NCI-H446 (cell line): ENCODE data around the gene STX7.

ENCODE experiments used
- DNase-seq, 2 experiments: peaks; one replicate each; lab custom pipeline; 2025; lab: John Stamatoyannopoulos, UW

Gene STX7

DNA sequence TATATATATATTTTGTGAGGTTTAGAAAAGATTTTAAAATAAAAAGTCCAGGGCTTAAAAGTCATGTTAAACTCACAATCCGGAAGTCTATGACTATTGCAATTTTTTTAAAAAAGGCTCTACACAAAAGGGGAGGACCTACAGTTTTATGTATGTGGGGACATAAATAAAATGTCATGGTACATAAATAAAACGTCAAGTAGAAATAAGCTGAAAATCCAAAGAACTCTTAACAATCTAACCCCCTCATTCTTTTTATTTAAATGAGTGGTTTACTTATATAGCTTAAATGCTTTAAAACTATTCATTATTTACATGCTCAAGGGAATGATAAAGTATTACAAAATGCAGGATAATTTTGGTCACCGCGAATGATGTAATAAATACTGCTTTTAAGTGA, 36.2 kb downstream of the STX7 start:
- no peak for DNase-seq

DNA sequence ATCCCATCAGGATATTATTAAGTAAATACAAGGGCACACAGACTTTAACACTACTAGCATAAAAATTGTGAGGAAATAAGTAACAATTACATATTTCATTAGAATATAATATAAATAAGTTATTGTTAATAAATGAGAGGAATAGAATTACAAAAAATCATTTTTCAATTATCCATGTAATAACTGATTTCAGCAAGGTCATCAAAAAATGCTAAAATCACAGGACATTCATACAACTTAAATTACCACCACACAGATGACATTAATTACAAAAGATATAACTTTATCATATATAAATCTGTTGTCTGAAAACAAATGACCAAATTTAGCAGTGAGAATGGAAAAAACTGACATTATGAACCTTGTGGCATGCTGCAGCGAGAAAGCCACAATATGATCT, 37.0 kb downstream of the STX7 start:
- DNase-seq, result no peak

DNA sequence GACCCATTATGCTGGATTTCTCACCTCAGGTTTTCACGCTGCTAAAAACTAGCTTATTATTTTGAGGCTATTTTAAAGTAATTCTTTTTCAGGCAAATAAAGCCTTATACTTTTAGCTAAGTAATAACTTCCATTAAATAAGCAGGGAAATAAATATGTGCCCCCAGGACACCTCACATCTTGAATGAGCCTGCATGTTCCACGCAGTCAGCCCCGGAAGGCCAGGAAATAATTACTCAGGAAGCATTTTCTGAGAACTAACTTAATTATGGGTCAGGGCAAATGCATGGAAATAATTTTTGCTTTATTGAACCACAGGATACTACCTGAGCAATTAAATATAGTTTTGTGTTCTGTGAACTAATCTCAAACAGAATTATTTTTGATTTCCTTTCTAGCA, 41.1 kb downstream of the STX7 start:
- DNase-seq, result no peak

DNA sequence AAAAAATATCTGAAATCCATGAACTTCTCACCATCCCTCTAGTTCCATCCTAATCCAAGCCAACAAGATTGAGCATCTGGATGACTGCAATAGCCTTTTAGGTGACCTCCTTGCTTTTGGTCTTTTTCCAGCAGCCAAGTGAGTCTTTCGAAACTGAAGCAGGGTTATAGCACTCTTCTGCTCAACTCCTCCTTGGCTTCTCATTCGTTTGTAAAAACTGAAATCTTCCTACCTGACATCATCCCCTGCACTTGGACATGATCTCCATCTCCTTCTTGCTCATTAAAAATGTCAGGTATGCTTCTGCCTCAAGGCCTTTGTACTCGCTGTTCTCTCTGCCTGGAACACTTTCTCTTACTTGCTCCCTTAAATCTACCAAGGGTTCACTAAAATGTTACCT, 46.0 kb downstream of the STX7 start:
- no peak for DNase-seq

DNA sequence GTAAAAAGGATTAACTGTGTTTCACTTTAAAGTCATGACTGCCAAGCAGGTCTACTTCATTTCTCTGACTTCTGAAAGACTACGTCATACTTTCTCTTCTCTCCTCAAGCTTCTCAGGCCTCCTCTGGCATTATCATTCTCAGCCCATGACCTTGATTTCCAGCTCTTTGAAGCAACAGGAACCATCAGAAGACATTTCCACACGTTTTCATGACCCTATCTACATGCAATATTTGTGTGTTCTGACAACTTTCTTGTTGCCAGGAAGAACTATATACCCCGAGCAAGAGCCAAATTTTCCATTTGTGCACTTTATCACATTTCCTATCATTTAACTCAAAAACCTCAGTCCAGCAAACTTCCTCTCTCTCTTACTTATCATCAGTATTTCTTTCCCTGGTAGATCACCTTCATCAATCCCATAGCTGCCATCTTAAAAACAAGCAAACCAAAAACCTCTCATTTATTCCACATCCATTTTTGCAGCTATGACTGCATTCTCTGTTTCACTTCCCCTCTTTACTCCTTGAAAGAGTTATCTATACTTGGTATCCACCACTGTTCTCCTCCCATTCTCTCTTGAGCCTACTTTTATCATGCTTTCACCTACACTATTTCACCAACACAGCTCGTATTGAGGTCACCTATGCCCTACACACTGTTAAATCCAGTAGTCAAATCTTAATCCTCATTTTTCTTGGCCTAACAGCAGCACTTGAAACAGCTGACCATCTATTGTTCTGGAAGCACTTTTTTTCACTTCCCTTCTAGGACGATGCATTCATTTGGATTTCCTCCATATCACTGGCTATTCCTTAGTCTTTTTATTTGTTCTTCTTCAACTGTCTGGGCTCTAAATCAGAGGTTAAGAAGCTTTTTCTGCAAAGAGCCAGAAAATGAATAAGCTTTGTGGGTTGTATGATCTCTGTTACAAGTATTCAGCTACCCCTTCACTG, 47.1 kb downstream of the STX7 start:
- DNase-seq, result no peak

DNA sequence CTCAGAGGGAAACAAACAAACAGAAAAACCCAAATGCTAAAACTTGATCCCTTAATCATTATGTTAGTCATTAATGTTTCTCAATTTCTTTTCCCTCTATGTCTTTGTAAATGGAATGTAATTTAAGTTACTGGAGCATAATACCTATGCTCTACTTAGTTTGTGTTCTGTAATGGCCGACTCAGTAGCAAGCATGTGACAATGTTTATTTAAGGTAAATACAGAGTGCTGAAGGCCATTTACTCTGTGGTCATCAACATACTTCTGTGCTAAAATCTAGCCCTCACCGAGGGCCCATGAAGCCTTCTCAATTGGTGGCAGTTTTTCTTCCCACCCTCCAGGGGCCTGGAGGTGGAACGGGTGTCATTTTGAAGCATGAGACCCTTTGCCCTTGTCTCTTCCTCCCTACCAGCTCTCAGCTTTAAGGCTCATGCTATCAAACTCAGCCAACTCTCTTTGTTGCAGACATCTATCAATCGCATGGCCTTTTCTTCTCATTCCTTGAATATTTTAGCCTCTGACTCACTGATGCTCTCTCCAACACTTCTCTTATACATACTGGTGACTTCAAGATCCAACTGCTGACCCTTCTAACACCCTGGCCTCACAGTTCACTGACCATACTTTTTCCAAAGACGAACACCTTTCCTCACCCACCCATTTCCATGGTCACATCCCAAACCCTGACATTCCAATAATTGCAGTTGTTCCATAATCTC, 48.2 kb downstream of the STX7 start:
- no peak for DNase-seq

DNA sequence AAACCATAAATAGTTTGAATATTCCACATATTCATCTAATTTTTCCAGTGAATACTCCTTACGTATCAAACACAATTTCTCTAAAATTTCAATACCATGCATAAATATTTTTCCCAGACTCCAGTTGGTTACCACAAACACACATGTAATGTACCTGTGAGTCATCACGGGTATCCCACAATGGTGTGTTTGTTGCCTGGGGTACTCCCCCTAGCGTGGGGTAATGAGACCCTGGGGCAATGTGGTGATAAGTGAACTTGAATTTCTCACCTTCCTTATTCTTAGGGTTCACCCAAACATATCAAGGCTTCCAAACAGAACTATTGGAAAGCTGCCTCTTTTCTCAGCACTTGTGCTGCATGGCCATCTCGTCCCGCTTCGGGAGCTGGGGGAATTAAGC, 51.0 kb downstream of the STX7 start:
- DNase-seq, result no peak

DNA sequence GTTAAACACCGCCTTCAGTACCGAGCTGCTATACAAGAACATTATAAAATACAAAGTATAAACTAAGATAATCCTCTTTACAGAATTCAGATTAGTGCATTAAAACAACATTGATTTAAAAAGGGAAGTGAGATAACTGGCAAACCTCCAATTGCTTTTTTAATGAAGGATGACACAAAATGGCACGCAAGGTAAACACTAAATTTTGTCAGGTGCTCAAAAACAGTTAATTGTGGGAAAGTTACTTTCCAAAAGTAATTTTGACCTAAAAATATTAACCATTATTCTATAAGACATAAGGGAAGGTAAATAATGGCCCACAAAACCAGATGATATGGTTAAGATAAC, 53.3 kb downstream of the STX7 start:
- no peak for DNase-seq

DNA sequence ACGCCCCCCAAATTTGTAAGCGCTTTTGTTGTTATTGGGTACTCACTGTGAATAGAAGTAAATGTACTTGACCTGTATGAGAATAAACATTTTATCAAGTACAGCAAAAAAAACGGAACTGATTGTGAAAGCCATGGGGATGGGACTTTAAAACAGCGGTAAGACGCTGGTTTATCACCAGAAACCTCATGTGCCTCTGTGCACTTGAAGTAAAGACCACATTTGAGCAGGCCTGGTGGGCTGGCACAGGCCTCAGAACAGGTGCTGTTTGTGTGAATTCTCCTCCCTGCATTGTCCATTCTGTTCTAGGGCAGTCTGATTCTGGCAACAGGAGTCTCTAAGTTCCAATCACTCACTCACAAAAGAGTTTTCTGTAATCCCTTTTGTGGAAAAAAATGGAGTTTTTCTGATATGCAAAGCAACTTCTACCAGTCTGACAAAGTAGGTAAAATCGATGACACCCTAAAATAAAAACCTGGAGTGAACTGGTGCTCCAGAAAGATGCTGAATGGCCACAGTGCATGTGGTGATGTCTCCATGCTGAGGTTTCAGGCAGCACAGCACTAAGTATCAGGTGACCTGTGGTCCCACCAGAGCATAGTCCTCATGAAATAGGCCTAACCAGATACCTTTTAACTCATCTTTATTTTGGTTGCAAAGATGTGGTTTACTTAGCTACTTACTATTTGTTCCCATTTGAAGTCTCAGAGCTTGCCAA, 53.9 kb downstream of the STX7 start:
- no peak for DNase-seq

DNA sequence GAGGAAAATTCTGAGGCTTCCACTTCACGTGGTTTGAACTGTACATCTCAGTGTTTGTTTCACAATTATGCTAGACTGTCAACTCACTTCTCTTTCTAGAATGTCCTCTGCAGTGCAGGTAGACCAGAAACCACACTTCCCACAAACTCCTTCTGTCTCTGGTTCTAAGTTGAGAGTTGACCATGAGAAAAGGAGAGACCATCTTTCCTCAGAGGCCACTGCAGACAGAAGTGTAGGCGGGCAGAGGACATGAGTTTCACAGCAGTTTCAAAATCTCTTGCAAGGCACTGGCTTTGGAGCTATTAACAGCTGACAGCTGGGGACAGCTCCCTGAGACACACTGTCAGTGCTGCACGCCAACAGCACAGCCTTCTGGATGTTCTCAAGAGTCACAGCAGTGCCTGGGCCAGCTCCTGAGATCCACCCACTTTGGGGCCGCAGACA, 56.2 kb downstream of the STX7 start:
- no peak for DNase-seq

DNA sequence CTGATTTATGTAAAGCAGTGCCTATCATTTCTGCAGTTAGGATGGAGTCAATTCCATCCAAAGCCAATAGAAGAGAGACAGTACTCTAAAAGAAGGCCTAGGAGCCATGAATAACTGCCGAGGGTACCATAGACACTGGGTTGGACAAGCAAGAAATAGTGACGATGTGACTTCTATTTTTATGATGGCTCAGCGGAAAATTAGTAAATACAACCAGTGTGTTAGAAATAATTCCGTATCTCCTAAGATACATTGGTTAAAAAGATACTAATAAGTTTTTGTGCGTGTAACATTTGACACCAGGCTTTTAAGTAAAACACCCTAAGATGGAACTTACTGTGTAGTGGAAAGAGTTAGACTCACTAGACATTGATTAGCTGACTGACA, 66.1 kb downstream of the STX7 start:
- DNase-seq, result no peak

DNA sequence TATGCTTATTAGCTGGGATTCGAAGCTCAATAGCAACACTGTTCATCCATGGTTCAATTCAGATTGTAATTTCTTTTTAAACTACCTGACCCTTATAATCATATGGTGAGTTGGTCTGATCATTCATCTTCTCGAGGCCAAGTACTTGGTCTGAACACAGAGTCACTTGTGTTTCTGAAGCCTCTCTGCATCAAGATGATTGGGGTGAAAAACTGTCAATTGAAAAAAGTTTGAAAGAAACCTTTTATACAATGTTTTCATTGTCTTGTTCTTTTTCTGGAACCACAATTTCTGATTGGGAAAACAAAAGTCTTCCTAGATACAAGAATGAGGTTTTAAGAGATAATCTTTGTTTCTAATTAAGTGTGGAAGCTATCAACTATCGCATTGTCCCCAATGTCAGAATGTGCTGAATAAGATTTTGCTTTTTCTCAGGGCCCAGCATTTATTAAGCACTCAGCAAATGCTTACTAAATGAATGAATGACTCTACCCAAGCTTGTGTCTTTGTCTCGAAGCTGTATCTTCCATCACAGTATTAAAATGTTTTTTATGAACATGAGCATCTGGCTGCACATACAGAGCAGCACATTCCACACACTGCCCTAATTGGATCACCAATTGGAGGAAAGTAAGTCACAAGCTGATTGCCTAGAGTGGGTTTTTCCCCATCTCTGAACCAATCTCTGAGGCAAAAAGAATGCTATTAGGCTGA, 66.6 kb downstream of the STX7 start:
- DNase-seq, result no peak

DNA sequence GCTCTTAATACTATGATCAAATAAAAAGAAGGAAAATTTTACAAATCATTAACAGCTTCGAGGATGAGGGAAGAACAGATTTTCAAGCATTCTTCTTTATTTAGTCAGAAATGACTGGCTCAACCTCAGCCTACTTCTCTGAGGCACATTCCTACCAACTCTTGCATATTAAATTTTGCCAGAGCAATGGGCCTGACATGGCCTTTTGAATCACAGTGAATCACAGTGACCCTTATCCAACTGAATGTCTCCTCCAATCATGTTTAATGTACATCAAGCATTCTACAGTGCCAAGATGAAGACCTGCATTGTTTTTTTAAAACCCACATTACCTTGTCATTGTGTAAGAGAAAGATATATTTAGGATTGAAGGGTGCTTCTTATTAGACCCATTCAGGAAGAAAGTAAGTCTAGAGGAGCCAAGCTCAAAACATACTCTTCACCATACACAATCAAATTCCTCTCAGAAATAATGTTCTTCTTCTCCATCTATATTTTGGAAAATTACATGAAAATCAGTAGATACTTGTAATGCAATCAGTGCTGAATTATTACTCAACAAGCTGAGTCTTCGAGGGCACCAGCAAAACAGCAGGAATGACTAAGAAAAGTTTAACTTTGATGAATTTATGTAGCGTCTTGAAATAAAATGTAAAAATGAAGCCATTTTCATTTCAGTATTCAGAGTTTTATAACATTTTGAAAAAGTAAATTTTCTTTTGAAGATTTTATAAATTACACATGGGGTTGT, 67.5 kb downstream of the STX7 start:
- DNase-seq, result no peak

DNA sequence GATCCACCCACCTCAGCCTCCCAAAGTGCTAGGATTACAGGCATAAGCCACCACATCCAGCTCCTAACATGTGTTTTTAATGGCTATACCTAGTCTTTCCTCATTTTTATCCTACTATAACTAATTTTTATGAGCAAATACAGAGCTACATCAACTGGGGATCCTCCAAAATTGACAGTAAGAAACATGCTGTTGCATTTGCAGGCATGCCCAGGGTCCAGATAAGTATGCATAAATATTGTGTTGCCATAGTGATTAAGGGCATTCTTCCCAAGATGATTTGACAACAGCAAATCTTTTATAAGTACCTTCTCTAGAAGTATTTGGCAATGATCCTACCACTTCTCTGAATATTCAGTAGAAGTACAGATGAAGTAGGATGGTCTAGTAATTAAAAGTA, 69.7 kb downstream of the STX7 start:
- DNase-seq, result no peak

DNA sequence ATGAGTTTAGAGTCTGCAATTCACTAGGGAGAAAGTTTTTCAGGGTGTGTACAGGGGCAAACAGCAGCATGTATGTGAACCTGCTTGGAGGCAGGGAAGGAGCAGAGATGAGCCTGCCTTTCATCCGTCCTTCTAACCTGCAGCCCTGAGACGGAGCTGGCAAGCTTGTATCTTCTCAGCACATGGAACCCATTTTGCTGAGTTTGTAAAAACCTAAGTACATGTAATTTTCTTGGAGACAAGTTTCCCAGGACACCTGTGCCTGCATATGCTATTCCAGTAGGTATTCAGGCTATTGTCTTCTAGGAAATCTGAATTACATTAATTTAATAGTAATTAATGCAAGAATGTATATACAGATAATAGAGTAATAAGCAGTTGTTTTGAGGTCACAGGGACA, 82.8 kb downstream of the STX7 start:
- DNase-seq, result no peak

DNA sequence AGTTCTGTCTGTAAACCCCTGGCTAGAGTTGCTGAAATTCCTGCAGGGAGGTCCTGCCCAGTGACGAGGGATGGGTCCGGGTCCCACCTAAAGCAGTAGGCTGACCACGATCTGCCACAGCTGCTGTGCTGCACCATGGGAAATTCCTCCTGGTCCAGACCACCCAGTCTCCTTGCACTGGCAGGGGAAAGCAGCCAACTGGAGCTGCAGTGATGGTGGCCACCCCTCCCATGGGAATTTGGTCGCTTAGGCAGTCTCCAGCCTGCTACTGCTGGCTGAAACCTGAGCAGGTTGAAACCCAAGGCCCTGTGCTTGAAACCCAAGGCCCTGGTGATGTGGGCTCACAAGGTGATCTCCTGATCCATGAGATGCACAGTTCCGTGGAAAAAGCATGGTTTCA, 87.7 kb downstream of the STX7 start:
- no peak for DNase-seq

DNA sequence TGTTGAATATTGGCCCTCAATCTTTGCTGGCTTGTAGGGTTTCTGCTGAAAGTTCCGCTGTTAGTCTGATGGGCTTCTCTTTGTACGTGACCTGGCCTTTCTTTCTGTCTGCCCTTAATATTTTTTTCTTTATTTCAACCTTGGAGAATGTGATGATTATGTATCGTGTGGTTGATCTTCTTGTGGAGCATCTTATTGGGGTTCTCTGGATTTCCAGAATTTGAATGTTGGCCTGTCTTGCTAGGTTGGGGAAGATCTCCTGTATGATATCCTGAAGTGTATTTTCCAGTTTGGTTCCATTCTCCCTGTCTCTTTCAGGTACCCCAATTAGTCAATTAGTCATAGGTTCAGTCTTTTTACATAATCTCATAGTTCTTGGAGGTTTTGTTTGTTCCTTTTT, 89.1 kb downstream of the STX7 start:
- DNase-seq, result no peak

DNA sequence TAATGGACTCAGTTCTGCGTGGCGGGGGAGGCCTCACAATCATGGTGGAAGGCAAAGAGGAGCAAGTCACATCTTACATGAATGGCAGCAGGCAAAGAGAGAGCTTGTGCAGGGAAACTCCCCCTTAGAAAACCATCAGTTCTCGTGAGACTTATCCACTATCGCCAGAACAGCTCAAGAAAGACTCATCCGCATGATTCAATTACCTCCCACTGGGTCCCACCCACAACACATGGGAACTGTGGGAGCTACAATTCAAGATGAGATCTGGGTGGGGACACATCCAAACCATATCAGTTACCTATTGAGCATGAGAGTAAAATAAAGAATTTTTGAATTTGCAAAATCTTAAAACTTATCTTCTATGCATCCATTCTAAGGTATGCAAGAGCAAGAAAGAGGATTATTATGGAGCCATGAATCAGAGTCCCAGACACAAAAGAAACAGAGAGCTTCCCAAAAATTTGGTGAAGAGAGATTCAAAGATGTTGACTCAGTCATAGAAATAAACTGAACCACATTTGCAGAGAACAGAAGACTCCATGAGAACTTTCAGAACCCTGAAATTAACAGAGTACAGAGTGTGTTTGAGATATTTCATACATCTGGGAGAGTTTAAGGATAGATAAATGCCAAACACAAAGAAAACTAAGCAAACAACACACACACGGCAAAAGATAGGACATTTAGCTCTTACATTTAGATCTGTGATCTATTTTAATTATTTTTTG, 94.5 kb downstream of the STX7 start:
- no peak for DNase-seq

DNA sequence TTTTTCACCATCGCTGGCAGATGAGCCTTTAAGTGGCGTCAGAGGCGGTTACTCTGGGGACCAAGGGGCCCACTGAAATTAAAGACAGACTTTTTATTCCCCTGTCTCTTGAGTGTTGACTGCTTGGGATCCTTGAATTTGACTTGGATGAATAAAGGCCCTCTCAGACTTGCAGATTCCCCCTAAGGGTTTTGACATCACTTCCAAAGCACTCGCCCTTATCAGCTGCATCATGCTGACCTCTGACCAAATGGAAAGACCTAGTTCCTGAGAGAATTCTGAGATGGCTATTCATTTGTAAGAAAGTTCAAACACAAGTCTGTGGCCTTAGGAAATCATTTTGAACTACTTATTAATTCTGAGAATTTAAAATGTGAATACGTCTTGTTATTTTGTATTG, 98.2 kb downstream of the STX7 start:
- no peak for DNase-seq

DNA sequence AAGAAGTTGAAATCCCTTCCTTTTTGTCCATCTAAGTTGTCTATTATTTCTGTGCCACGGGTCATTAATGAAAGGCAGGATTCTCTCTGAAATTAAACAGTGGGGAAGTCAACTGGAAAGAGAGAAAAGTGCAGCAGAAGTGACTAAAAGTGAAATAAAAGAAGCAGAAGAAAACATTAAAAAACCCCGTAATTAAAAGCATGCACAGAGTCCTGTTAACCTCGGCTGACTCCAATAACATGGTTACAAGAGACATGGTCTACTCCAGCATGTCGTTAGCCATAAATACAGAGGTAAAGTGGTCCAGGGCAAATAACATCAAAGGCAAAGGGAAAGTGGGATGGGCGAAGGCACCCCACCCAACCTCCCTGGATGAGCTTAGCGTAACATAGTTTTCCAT, 98.6 kb downstream of the STX7 start:
- no peak for DNase-seq

DNA sequence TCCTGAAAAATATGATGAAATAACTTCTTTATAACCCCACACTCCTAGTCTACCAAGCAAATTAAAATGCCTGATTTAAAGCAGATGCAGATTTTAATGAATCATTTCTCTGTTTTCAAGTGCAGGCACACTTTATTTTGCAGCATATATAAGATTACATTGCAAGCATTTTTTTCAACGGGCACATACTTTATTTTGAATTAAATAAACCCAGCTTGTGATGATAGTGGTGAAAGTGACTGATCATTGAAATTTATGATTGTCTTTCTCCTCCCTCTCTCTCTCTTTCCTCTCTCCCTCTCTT, 99.5 kb downstream of the STX7 start:
- no peak for DNase-seq
